SK-N-SH (cell line): ENCODE measurements around the gene MAPKAPK3. TPM values are rescaled to one million over a fixed set of nuclear protein-coding genes. Genes with fewer than 3 reads are reported as not detected.

Experiments used
- CTCF ChIA-PET: fragments of 300-600, 350-600 bp; formaldehyde crosslinking; extraction: SDS; loops from one replicate; lab custom pipeline; 2021; lab: Yijun Ruan, JAX
- POLR2A ChIA-PET: fragments of 350-600 bp; sonication (Branson Sonifier 250); formaldehyde crosslinking; extraction: SDS; loops from one replicate; lab custom pipeline; 2020; ENCODE audit warnings: antibody characterized with exemption, inconsistent platforms; lab: Yijun Ruan, JAX
- DNase-seq: peaks from one replicate; pipeline ENCODE4 v3.0.0; 2012
- H2AFZ ChIP-seq: fragments of 200-600 bp; sonication (generic); 2 replicates; pipeline ENCODE4 v1.8.1; 2016; ENCODE audit warnings: antibody characterized with exemption, mild to moderate bottlenecking, low read depth
- H3F3A ChIP-seq: fragments of 200-600 bp; sonication (generic); replicated peaks from 2 replicates; pipeline ENCODE3; 2016; ENCODE audit warnings: antibody characterized with exemption, mild to moderate bottlenecking; ENCODE audit not compliant: insufficient read depth
- H3K27ac ChIP-seq, 2 experiments: fragments of 200-500 bp in 1 of 2; fragments of 200-600 bp in 1 of 2; sonication (Bioruptor generic) in 1 of 2; sonication (generic), shearing (Covaris generic) in 1 of 2; 2 replicates each; pipeline versions ENCODE4 v1.5.1 to v1.6.1; 2014 to 2016; ENCODE audit warnings: low read depth in 2 of 2, inconsistent platforms in 1 of 2, low read length in 1 of 2, mild to moderate bottlenecking in 1 of 2, mixed read lengths in 1 of 2
- H3K27me3 ChIP-seq: fragments of 200-600 bp; sonication (generic), shearing (Covaris generic); 2 replicates; pipeline ENCODE4 v1.6.1; 2016; ENCODE audit warnings: mixed run types; ENCODE audit not compliant: insufficient read depth
- H3K36me3 ChIP-seq, 2 experiments: fragments of 200-500 bp in 1 of 2; fragments of 200-600 bp in 1 of 2; sonication (Bioruptor generic) in 1 of 2; sonication (generic) in 1 of 2; replicated peaks in 1 of 2; 2 replicates each; pipeline versions ENCODE3 to v1.5.1; 2014 to 2016; ENCODE audit warnings: low read length in 1 of 2, mild to moderate bottlenecking in 1 of 2; ENCODE audit not compliant: insufficient read depth in 2 of 2, control insufficient read depth in 1 of 2
- H3K4me1 ChIP-seq, 2 experiments: fragments of 200-500 bp in 1 of 2; fragments of 200-600 bp in 1 of 2; sonication (Bioruptor generic) in 1 of 2; sonication (generic), shearing (Covaris generic) in 1 of 2; 2 replicates each; pipeline versions ENCODE4 v1.5.1 to v1.6.1; 2014 to 2016; ENCODE audit warnings: low read depth in 1 of 2, low read length in 1 of 2, mixed run types in 1 of 2; ENCODE audit not compliant: insufficient read depth in 2 of 2, control insufficient read depth in 1 of 2
- H3K4me2 ChIP-seq: fragments of 200-600 bp; sonication (generic), shearing (Covaris generic); 2 replicates; pipeline ENCODE4 v1.6.1; 2017; ENCODE audit warnings: mixed run types
- H3K4me3 ChIP-seq, 2 experiments: fragments of 200-500 bp in 1 of 2; fragments of 200-600 bp in 1 of 2; sonication (Bioruptor generic) in 1 of 2; sonication (generic), shearing (Covaris generic) in 1 of 2; 2 replicates each; pipeline versions ENCODE4 v1.5.1 to v1.8.1; 2014 to 2016; ENCODE audit warnings: low read depth in 2 of 2, inconsistent platforms in 1 of 2, low read length in 1 of 2, mild to moderate bottlenecking in 1 of 2, mixed read lengths in 1 of 2, moderate library complexity in 1 of 2
- H3K79me2 ChIP-seq: fragments of 200-600 bp; sonication (generic); 2 replicates; pipeline ENCODE4 v1.8.1; 2017; ENCODE audit warnings: mild to moderate bottlenecking; ENCODE audit not compliant: insufficient read depth
- H3K9ac ChIP-seq: fragments of 200-600 bp; sonication (generic); 2 replicates; pipeline ENCODE4 v1.6.1; 2017; ENCODE audit warnings: mixed run types
- H3K9me2 ChIP-seq: fragments of 200-600 bp; sonication (generic); 2 replicates; pipeline ENCODE4 v1.6.1; 2017; ENCODE audit warnings: mixed run types
- H3K9me3 ChIP-seq: fragments of 200-600 bp; sonication (generic); 2 replicates; pipeline ENCODE4 v1.6.1; 2017; ENCODE audit warnings: mixed run types, mild to moderate bottlenecking, moderate library complexity
- H4K20me1 ChIP-seq: fragments of 200-600 bp; sonication (generic); 2 replicates; pipeline ENCODE4 v1.6.1; 2017; ENCODE audit warnings: mild to moderate bottlenecking, mixed run types; ENCODE audit not compliant: insufficient read depth
- ELF1 ChIP-seq: IDR thresholded peaks from 2 replicates; pipeline ENCODE4 v1.4.0; 2012
- EP300 ChIP-seq, 2 experiments: IDR thresholded peaks; 2 replicates each; pipeline versions ENCODE4 v1.4.0 to v1.6.1; 2012; ENCODE audit warnings: borderline replicate concordance in 1 of 2, low read depth in 1 of 2, low read length in 1 of 2
- EZH2phosphoT487 ChIP-seq: fragments of 200-600 bp; sonication (generic); IDR thresholded peaks from 2 replicates; pipeline ENCODE4 v1.6.1; 2017; ENCODE audit warnings: low read depth, mixed run types, mild to moderate bottlenecking, antibody characterized with exemption, moderate library complexity, borderline replicate concordance
- FOSL2 ChIP-seq: IDR thresholded peaks from 2 replicates; pipeline ENCODE4 v1.4.0; 2012; ENCODE audit warnings: low read depth, mild to moderate bottlenecking, moderate library complexity, borderline replicate concordance
- FOXJ3 ChIP-seq: sonication (generic); formaldehyde crosslinking; IDR thresholded peaks from 2 replicates; pipeline ENCODE4 v1.5.1; 2020; ENCODE audit warnings: mild to moderate bottlenecking, missing genetic modification reagents
- IRF3 ChIP-seq: fragments of 150-350 bp; IDR thresholded peaks from 2 replicates; pipeline ENCODE4 v1.6.1; 2016; ENCODE audit warnings: mild to moderate bottlenecking, low read depth, low read length
- MAX ChIP-seq: IDR thresholded peaks from 2 replicates; pipeline ENCODE4 v1.4.0; 2012; ENCODE audit warnings: low read depth
- MEF2A ChIP-seq: IDR thresholded peaks from 2 replicates; pipeline ENCODE4 v1.4.0; 2012; ENCODE audit warnings: low read depth, borderline replicate concordance
- MXI1 ChIP-seq: IDR thresholded peaks from 2 replicates; pipeline ENCODE4 v1.6.1; 2012; ENCODE audit warnings: mild to moderate bottlenecking, low read depth, low read length, improper control_type of control experiment
- PBX3 ChIP-seq: IDR thresholded peaks from 2 replicates; pipeline ENCODE4; 2012
- RAD21 ChIP-seq: IDR thresholded peaks from 2 replicates; pipeline ENCODE4 v1.6.1; 2012; ENCODE audit warnings: mild to moderate bottlenecking, low read length
- REST ChIP-seq: IDR thresholded peaks from 2 replicates; pipeline ENCODE4 v1.6.1; 2012; ENCODE audit warnings: mild to moderate bottlenecking, low read depth, low read length, moderate library complexity
- RFX5 ChIP-seq: IDR thresholded peaks from 2 replicates; pipeline ENCODE4 v1.6.1; 2012; ENCODE audit warnings: mild to moderate bottlenecking, improper control_type of control experiment, low read length
- SMC3 ChIP-seq: IDR thresholded peaks from 2 replicates; pipeline ENCODE4 v1.6.1; 2012; ENCODE audit warnings: low read depth, low read length, improper control_type of control experiment
- TAF1 ChIP-seq: IDR thresholded peaks from 2 replicates; pipeline ENCODE4 v1.6.1; 2012; ENCODE audit warnings: low read depth, mild to moderate bottlenecking, low read length, moderate library complexity, borderline replicate concordance
- TCF12 ChIP-seq: IDR thresholded peaks from 2 replicates; pipeline ENCODE4 v1.4.0; 2012
- USF2 ChIP-seq: fragments of 150-350 bp; IDR thresholded peaks from 2 replicates; pipeline ENCODE4 v1.6.1; 2017; ENCODE audit warnings: antibody characterized with exemption, low read length, low read depth, borderline replicate concordance
- WGBS: methylation state at CpG from one replicate; pipeline ENCODE4 v1.1.6; 2017; ENCODE audit warnings: low lambda C conversion rate; 5-methylcytosine and 5-hydroxymethylcytosine counted together
- polyA plus RNA-seq, 3 experiments: library from polyadenylated mRNA; depleted of rRNA; stranded (reverse); fragments of >200 nt; gene quantifications; 2 replicates each; pipeline ENCODE4 v1.2.3, GENCODE V29; 2012

The MAPKAPK3 gene
- polyA plus RNA-seq, 1 of the 3 experiments (the other 2 are of a cell fraction): 29.4 TPM

- POLR2A ChIA-PET: no interaction called here
- Histone ChIP-seq H3K9me3 (no peaks in the 10 kb centered on the region), H3K9ac (no peak overlapping the region), H3K4me2 (no peak overlapping the region), H3K36me3 (peaks cover 0 to 2% of the 10 kb centered on the region in 2 experiments), H3K79me2 (no peaks in the 10 kb centered on the region), H3F3A (no peaks in the 10 kb centered on the region), H3K27ac (no peak overlapping the region), H4K20me1 (no peaks in the 10 kb centered on the region), H3K4me1 (peaks cover under 1 to 8% of the 10 kb centered on the region in 2 experiments; a peak in 2 of 4 replicates), H3K9me2 (no peaks in the 10 kb centered on the region), H3K27me3 (no peaks in the 10 kb centered on the region), H2AFZ (no peak overlapping the region), H3K4me3 (no peak overlapping the region)
- WGBS: 92% methylated on average over 1 of the region's 1 CpG
- CTCF ChIA-PET: no interaction called here
- no peak for TF ChIP-seq PBX3
- no peak for DNase-seq
Measured at GRCh38 chr3:50642382-50642781, 25.4 kb downstream of the MAPKAPK3 start.

- peaks cover 0 to 22% of the 10 kb centered on the region in 2 experiments; a peak in 1 of 4 replicates for H3K4me1 ChIP-seq
- no peaks in the 10 kb centered on the region for H3K79me2 ChIP-seq
- H2AFZ ChIP-seq: no peak overlapping the region
- H3K9me2 ChIP-seq: no peaks in the 10 kb centered on the region
- H3F3A ChIP-seq: no peaks in the 10 kb centered on the region
- H4K20me1 ChIP-seq: no peaks in the 10 kb centered on the region
- ChIA-PET CTCF (no interaction called here), POLR2A (no interaction called here)
- TF ChIP-seq RFX5 (no peak), TCF12 (no peak), RAD21 (no peak), USF2 (no peak), MAX (no peak), EP300 (IDR thresholded peaks at IDR 0.05; ENCODE audit: borderline replicate concordance in 1 of 2, low read depth in 1 of 2, low read length in 1 of 2) (no peak), IRF3 (no peak), TAF1 (no peak), MEF2A (no peak), REST (no peak), FOSL2 (no peak), EZH2phosphoT487 (no peak), FOXJ3 (CRISPR knock-in tag) (no peak), SMC3 (no peak), MXI1 (no peak), ELF1 (no peak)
- peaks cover 0 to 2% of the 10 kb centered on the region in 2 experiments for H3K36me3 ChIP-seq
- H3K9me3 ChIP-seq: no peaks in the 10 kb centered on the region
- H3K4me2 ChIP-seq: no peak overlapping the region
- H3K9ac ChIP-seq: no peak overlapping the region
- no peak overlapping the region for H3K27ac ChIP-seq
- WGBS: 95% methylated on average over 7 of the region's 7 CpGs
- H3K27me3 ChIP-seq: no peaks in the 10 kb centered on the region
- H3K4me3 ChIP-seq: no peak overlapping the region
- no peak for DNase-seq
Measured at GRCh38 chr3:50644561-50644960, 27.6 kb downstream of the MAPKAPK3 start.
